Sigmoid colon (tissue), 7 donors: Measurements from ENCODE around the gene FKBP1B. TPM values are rescaled to one million over a fixed set of nuclear protein-coding genes. Genes with fewer than 3 reads are reported as not detected.
"Not testable (repeated sequence)": the region's sequence is repeated elsewhere in the genome, so short reads cannot be mapped to it uniquely, and the experiment has no call there.

Source experiments
- DNase-seq: peaks from one replicate; pipeline ENCODE4 v3.0.0-alpha.2; 2019
- H3K27ac ChIP-seq, 4 donors: fragments of 200-600 bp; sonication (generic); one replicate each; pipeline ENCODE4 v1.5.1; 2016 to 2019; ENCODE audit warnings: mild to moderate bottlenecking in 1 of 4
- H3K27me3 ChIP-seq, 3 donors: fragments of 200-600 bp; sonication (generic); one replicate each; pipeline ENCODE4 v1.5.1; 2019; ENCODE audit warnings: mild to moderate bottlenecking in 1 of 3
- H3K36me3 ChIP-seq, 4 donors: fragments of 200-600 bp; sonication (generic); one replicate each; pipeline ENCODE4 v1.5.1; 2016 to 2019
- H3K4me1 ChIP-seq, 4 donors: fragments of 200-600 bp; sonication (generic); one replicate each; pipeline ENCODE4 v1.5.1; 2017 to 2019
- H3K4me3 ChIP-seq, 4 donors: fragments of 200-600 bp; sonication (generic); one replicate each; pipeline ENCODE4 v1.5.1; 2017 to 2019; ENCODE audit warnings: mild to moderate bottlenecking in 2 of 4, moderate library complexity in 1 of 4
- H3K9me3 ChIP-seq, 4 donors: fragments of 200-600 bp in 3 of 4; sonication (generic) in 3 of 4; one replicate each; pipeline versions ENCODE4 v1.5.1 to v1.6.1; 2013 to 2019
- EP300 ChIP-seq, 4 donors: sonication (generic); formaldehyde crosslinking; IDR thresholded peaks; one replicate each; pipeline ENCODE4 v1.6.1; 2017; ENCODE audit warnings: antibody characterized with exemption in 4 of 4
- POLR2A ChIP-seq, 2 donors: fragments of 450-650 bp; IDR thresholded peaks; one replicate each; pipeline ENCODE4 v1.6.1; 2016; ENCODE audit warnings: antibody characterized with exemption in 2 of 2, mild to moderate bottlenecking in 2 of 2, moderate library complexity in 2 of 2
- POLR2AphosphoS5 ChIP-seq, 4 donors: sonication (generic); formaldehyde crosslinking; IDR thresholded peaks; one replicate each; pipeline ENCODE4 v1.6.1; 2017; ENCODE audit warnings: antibody characterized with exemption in 4 of 4
- WGBS, 2 donors: extraction: QIAGEN DNeasy Blood & Tissue Kit; methylation state at CpG; one replicate each; pipeline ENCODE4 v1.1.7; 2013; 5-methylcytosine and 5-hydroxymethylcytosine counted together
- intact Hi-C: fragments of 100-400 bp; cut with DNase I; formaldehyde crosslinking; loops from one replicate; pipeline ENCODE4 v1.15.1; 2023
- polyA plus RNA-seq, 3 donors: library from polyadenylated mRNA; stranded (reverse); fragments of 200-250 nt; gene quantifications; one replicate each; pipeline ENCODE4 v1.2.3, GENCODE V29; 2013
- total RNA-seq, 4 donors: library from RNA; depleted of rRNA; stranded (reverse); fragments of >200 nt; gene quantifications; one replicate each; pipeline ENCODE4 v1.1.0, GENCODE V29; 2016
- TF ChIP-seq, protein P1 (sequence below), 4 experiments: fragments of 450-650 bp in 3 of 4; fragments of 200-600 bp in 1 of 4; IDR thresholded peaks; one replicate each; pipeline ENCODE4 v1.5.1; 2016 to 2019; ENCODE audit warnings: antibody characterized with exemption in 4 of 4, mild to moderate bottlenecking in 3 of 4, moderate library complexity in 2 of 4
- donor health status: healthy with polysubstance abuse.
- donor health status: Bipolar disorder and iron deficiency.
- donor health status: healthy.

Gene FKBP1B
- total and polyA plus RNA-seq, 7 donors = 3.1 to 43.7 (median 8.0) TPM

DNA sequence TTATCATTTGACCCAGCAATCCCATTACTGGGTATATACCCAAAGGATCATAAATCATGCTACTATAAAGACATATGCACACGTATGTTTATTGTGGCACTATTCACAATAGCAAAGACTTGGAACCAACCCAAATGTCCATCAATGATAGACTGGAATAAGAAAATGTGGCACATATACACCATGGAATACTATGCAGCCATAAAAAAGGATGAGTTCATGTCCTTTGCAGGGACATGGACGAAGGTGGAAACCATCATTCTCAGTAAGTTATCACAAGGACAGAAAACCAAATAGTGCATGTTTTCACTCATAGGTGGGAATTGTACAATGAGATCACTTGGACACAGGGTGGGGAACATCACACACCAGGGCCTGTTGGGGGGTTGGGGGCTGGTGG, 51.2 kb downstream of the FKBP1B start:
- DNase-seq, H3K27ac ChIP-seq, intact Hi-C loops, H3K27me3 ChIP-seq, H3K4me3 ChIP-seq, H3K4me1 ChIP-seq, H3K9me3 ChIP-seq: not testable (repeated sequence)
- 76 to 86% methylated on average over 2 of the region's 2 CpGs for WGBS, 2 donors
- H3K36me3 ChIP-seq = peaks cover 0 to 15% (median 5%) of the 10 kb centered on the region in 4 donors

DNA sequence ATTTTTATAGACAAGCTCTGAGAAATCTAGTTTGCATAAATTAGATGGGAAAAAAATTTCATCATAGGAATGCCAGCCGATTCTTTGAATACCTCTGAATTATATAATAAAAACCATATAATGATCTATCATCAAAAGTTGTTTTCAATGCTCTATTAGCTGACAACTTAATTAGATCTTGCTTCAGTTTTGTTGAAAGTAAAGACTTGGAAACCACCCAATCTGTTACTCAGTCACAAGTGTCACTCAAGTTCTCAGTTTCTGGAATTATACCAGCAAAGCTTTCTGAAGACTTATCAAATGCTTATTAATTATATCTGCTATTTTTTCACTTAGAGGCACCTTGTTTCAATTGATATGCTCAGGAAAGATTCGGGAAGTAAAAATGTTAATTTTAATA, 52.5 kb downstream of the FKBP1B start:
- Histone ChIP-seq H3K36me3 (peaks cover 0 to 8% (median 0%) of the 10 kb centered on the region in 4 donors), H3K9me3 (no peaks in the 10 kb centered on the region), H3K27ac (no peak overlapping the region), H3K4me1 (no peaks in the 10 kb centered on the region), H3K27me3 (no peaks in the 10 kb centered on the region), H3K4me3 (no peak overlapping the region)
- intact Hi-C loops = no loop called here
- TF ChIP-seq POLR2AphosphoS5 (IDR thresholded peaks at IDR 0.05) (no peak), POLR2A (IDR thresholded peaks at IDR 0.05) (no peak), EP300 (IDR thresholded peaks at IDR 0.05) (no peak)
- TF ChIP-seq, protein P1, sequence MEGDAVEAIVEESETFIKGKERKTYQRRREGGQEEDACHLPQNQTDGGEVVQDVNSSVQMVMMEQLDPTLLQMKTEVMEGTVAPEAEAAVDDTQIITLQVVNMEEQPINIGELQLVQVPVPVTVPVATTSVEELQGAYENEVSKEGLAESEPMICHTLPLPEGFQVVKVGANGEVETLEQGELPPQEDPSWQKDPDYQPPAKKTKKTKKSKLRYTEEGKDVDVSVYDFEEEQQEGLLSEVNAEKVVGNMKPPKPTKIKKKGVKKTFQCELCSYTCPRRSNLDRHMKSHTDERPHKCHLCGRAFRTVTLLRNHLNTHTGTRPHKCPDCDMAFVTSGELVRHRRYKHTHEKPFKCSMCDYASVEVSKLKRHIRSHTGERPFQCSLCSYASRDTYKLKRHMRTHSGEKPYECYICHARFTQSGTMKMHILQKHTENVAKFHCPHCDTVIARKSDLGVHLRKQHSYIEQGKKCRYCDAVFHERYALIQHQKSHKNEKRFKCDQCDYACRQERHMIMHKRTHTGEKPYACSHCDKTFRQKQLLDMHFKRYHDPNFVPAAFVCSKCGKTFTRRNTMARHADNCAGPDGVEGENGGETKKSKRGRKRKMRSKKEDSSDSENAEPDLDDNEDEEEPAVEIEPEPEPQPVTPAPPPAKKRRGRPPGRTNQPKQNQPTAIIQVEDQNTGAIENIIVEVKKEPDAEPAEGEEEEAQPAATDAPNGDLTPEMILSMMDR (IDR thresholded peaks at IDR 0.05) = no peak
- DNase-seq = no peak
- 74 to 93% methylated on average over 2 of the region's 2 CpGs for WGBS, 2 donors

DNA sequence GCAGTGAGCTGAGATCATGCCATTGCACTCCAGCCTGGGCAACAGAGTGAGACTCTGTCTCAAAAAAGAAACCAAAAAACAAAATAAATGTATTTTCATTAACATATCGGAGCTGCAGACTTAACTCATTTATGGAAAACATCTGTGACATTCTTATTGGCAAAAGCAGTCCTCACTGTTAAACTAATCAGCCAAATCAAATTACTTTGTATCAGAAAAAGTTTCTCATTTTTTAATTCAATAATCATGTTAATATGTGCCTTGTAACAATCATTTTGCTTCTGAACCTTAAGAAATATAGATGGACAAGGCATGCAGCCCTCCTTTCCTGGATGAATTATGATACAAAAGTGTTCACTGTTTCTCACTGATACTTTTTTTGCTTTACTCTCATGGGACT, 53.1 kb downstream of the FKBP1B start:
- Histone ChIP-seq H3K4me1 (no peaks in the 10 kb centered on the region), H3K4me3 (no peak overlapping the region), H3K27me3 (no peaks in the 10 kb centered on the region), H3K36me3 (peaks cover 0 to 8% (median 0%) of the 10 kb centered on the region in 4 donors), H3K27ac (no peak overlapping the region), H3K9me3 (no peaks in the 10 kb centered on the region)
- TF ChIP-seq, protein P1 (IDR thresholded peaks at IDR 0.05) = no peak
- TF ChIP-seq EP300 (IDR thresholded peaks at IDR 0.05) (no peak), POLR2AphosphoS5 (IDR thresholded peaks at IDR 0.05) (no peak), POLR2A (IDR thresholded peaks at IDR 0.05) (no peak)
- DNase-seq = no peak
- 85 to 95% methylated on average over 1 of the region's 1 CpG for WGBS, 2 donors
- intact Hi-C loops = no loop called here

DNA sequence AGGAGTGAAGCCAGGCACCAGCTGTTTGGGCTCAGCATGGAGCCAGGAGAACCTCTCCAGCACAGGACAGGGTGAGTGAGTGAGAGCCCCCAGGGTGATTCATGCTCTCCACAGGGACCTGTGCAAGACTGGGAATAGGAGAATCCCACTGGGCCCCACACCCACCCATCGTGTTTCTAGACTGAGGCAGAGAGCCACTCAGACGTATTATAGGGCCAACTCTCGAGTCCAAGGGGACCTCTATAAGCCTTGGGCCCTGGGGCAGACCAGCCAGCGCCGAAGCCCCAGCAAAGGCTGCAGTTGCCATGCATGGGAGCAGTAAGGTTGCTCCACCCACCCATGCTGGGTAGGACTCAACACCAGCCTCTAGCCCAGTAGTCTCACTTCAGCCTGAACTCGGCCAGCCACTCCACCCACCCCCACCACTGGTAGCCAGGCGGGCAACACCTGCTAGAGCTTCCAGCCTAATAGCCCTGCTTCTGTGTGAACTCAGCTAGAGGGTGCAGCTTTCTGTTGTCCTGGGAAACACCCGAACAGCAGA, 54.6 kb downstream of the FKBP1B start:
- Histone ChIP-seq H3K4me3 (no peak overlapping the region), H3K27me3 (no peaks in the 10 kb centered on the region), H3K27ac (no peak overlapping the region), H3K4me1 (no peaks in the 10 kb centered on the region), H3K9me3 (no peaks in the 10 kb centered on the region), H3K36me3 (peaks cover 0 to 8% (median 0%) of the 10 kb centered on the region in 4 donors)
- TF ChIP-seq POLR2A (IDR thresholded peaks at IDR 0.05) (no peak), EP300 (IDR thresholded peaks at IDR 0.05) (no peak)
- intact Hi-C loops = no loop called here
- WGBS, 2 donors = 93 to 97% methylated on average over 8 of the region's 8 CpGs
- no peak for DNase-seq

DNA sequence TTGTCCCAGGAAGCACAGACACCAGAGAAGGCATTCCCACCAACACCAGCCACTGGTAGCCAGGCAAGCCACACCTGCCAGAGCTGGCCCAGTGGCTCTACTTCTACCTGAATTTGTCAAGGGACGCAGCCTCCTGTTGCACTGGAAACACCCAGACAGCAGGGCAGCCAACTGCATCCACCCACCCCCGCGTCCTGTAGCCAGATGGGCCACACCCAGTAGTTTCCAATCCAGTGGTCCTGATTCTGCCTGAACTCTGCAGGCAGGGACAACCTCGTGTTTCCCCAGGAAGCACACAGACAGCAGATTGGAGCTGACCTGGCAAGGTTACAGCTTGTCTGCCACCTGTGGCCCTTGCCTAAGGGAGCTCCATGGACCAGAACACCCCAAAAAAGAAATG, 55.4 kb downstream of the FKBP1B start:
- WGBS, 2 donors = 67 to 88% methylated on average over 4 of the region's 4 CpGs
- intact Hi-C loops = no loop called here
- H3K36me3 ChIP-seq = peaks cover 0 to 8% (median 0%) of the 10 kb centered on the region in 4 donors
- no peaks in the 10 kb centered on the region for H3K27me3 ChIP-seq
- TF ChIP-seq, protein P1 (IDR thresholded peaks at IDR 0.05) = no peak
- TF ChIP-seq POLR2A (IDR thresholded peaks at IDR 0.05) = no peak
- H3K9me3 ChIP-seq = no peaks in the 10 kb centered on the region
- H3K27ac ChIP-seq = no peak overlapping the region
- no peak for DNase-seq
- no peaks in the 10 kb centered on the region for H3K4me1 ChIP-seq
- H3K4me3 ChIP-seq = no peak overlapping the region

DNA sequence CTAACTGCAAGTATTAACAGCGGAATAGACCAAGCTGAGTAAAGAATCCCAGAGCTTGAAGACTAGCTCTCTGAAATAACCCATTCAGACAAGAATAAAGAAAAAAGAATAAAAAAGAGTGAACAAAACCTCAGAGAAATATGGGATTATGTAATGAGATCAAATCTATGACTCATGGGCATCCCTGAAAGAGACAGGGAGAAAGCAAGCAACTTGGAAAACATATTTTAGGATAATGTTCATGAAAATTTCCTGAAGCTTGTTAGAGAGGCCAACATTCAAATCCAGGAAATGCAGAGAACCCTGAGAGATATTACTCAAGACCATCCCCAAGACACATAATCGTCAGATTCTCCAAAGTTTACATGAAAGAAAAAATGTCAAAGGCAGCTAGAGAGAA, 56.3 kb downstream of the FKBP1B start:
- Histone ChIP-seq H3K4me1 (no peaks in the 10 kb centered on the region), H3K4me3 (no peak overlapping the region), H3K27ac (no peak overlapping the region), H3K9me3 (no peaks in the 10 kb centered on the region), H3K27me3 (no peaks in the 10 kb centered on the region), H3K36me3 (peaks cover 0 to 8% (median 0%) of the 10 kb centered on the region in 4 donors)
- DNase-seq = no peak
- intact Hi-C loops = no loop called here
- TF ChIP-seq, protein P1 (IDR thresholded peaks at IDR 0.05) = no peak
- TF ChIP-seq POLR2A (IDR thresholded peaks at IDR 0.05) (no peak), POLR2AphosphoS5 (IDR thresholded peaks at IDR 0.05) (no peak), EP300 (IDR thresholded peaks at IDR 0.05) (no peak)
- 25 to 50% methylated on average over 2 of the region's 2 CpGs for WGBS, 2 donors
